H1 (cell line): ENCODE measurements around the gene GPANK1. TPM values are rescaled to one million over a fixed set of nuclear protein-coding genes. Genes with fewer than 3 reads are reported as not detected.
A peak's percentile ranks its signal among the peaks of the same experiment; 100 is the strongest.

Experiments used
- BRCA1 ChIP-seq: IDR thresholded peaks from 2 replicates; pipeline ENCODE4 v1.6.1; 2012; ENCODE audit warnings: low read depth, low read length, improper control_type of control experiment
- CHD7 ChIP-seq: fragments of 300-600 bp; sonication (generic); IDR thresholded peaks from 2 replicates; pipeline ENCODE4 v1.7.1; 2012; ENCODE audit warnings: low read length, moderate library complexity, mild to moderate bottlenecking, inconsistent platforms; ENCODE audit not compliant: insufficient replicate concordance
- KDM5A ChIP-seq: fragments of 200-600 bp; IDR thresholded peaks from 2 replicates; pipeline ENCODE4 v1.7.1; 2012; ENCODE audit warnings: mild to moderate bottlenecking, low read length, inconsistent platforms, mixed read lengths
- POLR2A ChIP-seq, 2 experiments: IDR thresholded peaks; 1 replicate in 1 of 2; 2 replicates in 1 of 2; pipeline ENCODE4 v1.6.1; 2011; ENCODE audit warnings: low read depth in 2 of 2, low read length in 2 of 2, mild to moderate bottlenecking in 2 of 2; ENCODE audit errors: control extremely low read depth in 1 of 2
- RAD21 ChIP-seq, 2 experiments: IDR thresholded peaks in 1 of 2; conservative IDR thresholded peaks in 1 of 2; 2 replicates each; pipeline ENCODE4 v1.6.1; 2011; ENCODE audit warnings: low read depth in 2 of 2, low read length in 2 of 2, improper control_type of control experiment in 1 of 2, inconsistent platforms in 1 of 2, mild to moderate bottlenecking in 1 of 2, moderate library complexity in 1 of 2
- SAP30 ChIP-seq: fragments of 300-600 bp; sonication (generic); IDR thresholded peaks from 2 replicates; pipeline ENCODE4 v1.7.1; 2012; ENCODE audit warnings: low read length, moderate library complexity, mild to moderate bottlenecking, inconsistent platforms; ENCODE audit not compliant: insufficient read depth, insufficient replicate concordance
- TBP ChIP-seq: IDR thresholded peaks from 2 replicates; pipeline ENCODE4 v1.6.1; 2011; ENCODE audit warnings: low read depth, low read length, improper control_type of control experiment
- polyA plus RNA-seq, 7 experiments: library from polyadenylated mRNA; depleted of rRNA in 3 of 7; stranded (reverse) in 5 of 7; unstranded in 2 of 7; fragments of >200 nt in 5 of 7; fragments of 200-250 nt in 2 of 7; gene quantifications; 1 replicate in 5 of 7; 2 replicates in 1 of 7; 4 replicates in 1 of 7; pipeline versions ENCODE4 v1.2.1 to v1.2.3, GENCODE V29; 2011 to 2013; ENCODE audit warnings: missing spikeins in 2 of 7, mixed read lengths in 2 of 7
- total RNA-seq: library from RNA; stranded (reverse); fragmentation: NEBNext Ultra II Directional; extraction: Animal tissue kit (Norgen Biotek cat#: 25700); gene quantifications from 2 replicates; pipeline ENCODE4 v1.2.1, GENCODE V29; 2021

Gene GPANK1
- total and polyA plus RNA-seq, 2 of the 8 experiments (the other 6 are each of a cell fraction or from before 2014, with no cell fraction given) = 24.5 to 30.2 TPM

GRCh38 chr6:31702819-31703716 is 38.3 kb upstream of the GPANK1 start, which contains the start of gene ABHD16A (continued):
- TF ChIP-seq CHD7 = no peak
- no peak for TF ChIP-seq RAD21 (IDR thresholded peaks at IDR 0.05 in 1 of 2, conservative IDR thresholded peaks at IDR 0.05 in 1 of 2; ENCODE audit: low read depth in 2 of 2, low read length in 2 of 2)
- TF ChIP-seq BRCA1 = no peak
- 0 out of 2 replicates have a peak, but pooled peaks have one; percentile 19 for TF ChIP-seq KDM5A
- TF ChIP-seq SAP30 = peak; percentile 92
- TF ChIP-seq TBP = peak; percentile 12; the same call in 1 of the 2 replicates
- TF ChIP-seq POLR2A (IDR thresholded peaks at IDR 0.05; ENCODE audit: control extremely low read depth in 1 of 2, low read depth in 2 of 2, low read length in 2 of 2) = peak in 1 of 2 experiments; percentile 85; a peak in 2 of 3 replicates
